H1 (cell line): ENCODE results near the gene KCNQ1. TPM values are rescaled to one million over a fixed set of nuclear protein-coding genes. Genes with fewer than 3 reads are reported as not detected.

Experiments used
- FOSL1 ChIP-seq: IDR thresholded peaks from 2 replicates; pipeline ENCODE4 v1.6.1; 2011; ENCODE audit warnings: mild to moderate bottlenecking, low read depth, low read length, moderate library complexity; ENCODE audit not compliant: insufficient read depth
- SRF ChIP-seq: IDR thresholded peaks from 2 replicates; pipeline ENCODE4 v1.6.1; 2011; ENCODE audit warnings: mild to moderate bottlenecking, low read depth, low read length, moderate library complexity
- YY1 ChIP-seq: IDR thresholded peaks from 2 replicates; pipeline ENCODE4 v1.6.1; 2011; ENCODE audit warnings: low read depth, mild to moderate bottlenecking, low read length
- polyA plus RNA-seq, 7 experiments: library from polyadenylated mRNA; depleted of rRNA in 3 of 7; stranded (reverse) in 5 of 7; unstranded in 2 of 7; fragments of >200 nt in 5 of 7; fragments of 200-250 nt in 2 of 7; gene quantifications; 1 replicate in 5 of 7; 2 replicates in 1 of 7; 4 replicates in 1 of 7; pipeline versions ENCODE4 v1.2.1 to v1.2.3, GENCODE V29; 2011 to 2013; ENCODE audit warnings: missing spikeins in 2 of 7, mixed read lengths in 2 of 7
- total RNA-seq: library from RNA; stranded (reverse); fragmentation: NEBNext Ultra II Directional; extraction: Animal tissue kit (Norgen Biotek cat#: 25700); gene quantifications from 2 replicates; pipeline ENCODE4 v1.2.1, GENCODE V29; 2021

KCNQ1 gene
- total and polyA plus RNA-seq, 2 of the 8 experiments (the other 6 are each of a cell fraction or from before 2014, with no cell fraction given) = 1.9 to 2.0 TPM

- no peak for TF ChIP-seq SRF
- TF ChIP-seq YY1 = no peak
- no peak for TF ChIP-seq FOSL1
Measured at GRCh38 chr11:2881076-2881980, 436.5 kb downstream of the KCNQ1 start (continued).
